ENCODE results near the gene SEBOX. TPM values are rescaled to one million over a fixed set of nuclear protein-coding genes. Genes with fewer than 3 reads are reported as not detected.

Gene SEBOX
- polyA plus RNA-seq, 3 donors, result not detected

- Histone ChIP-seq H4K20me1 (ENCODE audit: insufficient read depth, low read length) (no peaks in the 10 kb centered on the region), H3K9ac (ENCODE audit: insufficient read depth, low read length, poor library complexity, severe bottlenecking) (no peak overlapping the region), H3K4me3 (replicated peaks in 1 of 3; ENCODE audit: low read depth in 2 of 3, low read length in 3 of 3) (no peak overlapping the region), H3K9me3 (replicated peaks in 1 of 2; ENCODE audit: control insufficient read depth in 1 of 2, insufficient read depth in 1 of 2, low read length in 2 of 2) (no peaks in the 10 kb centered on the region), H3K36me3 (replicated peaks in 1 of 2; ENCODE audit: control insufficient read depth in 1 of 2, insufficient read depth in 2 of 2, low read length in 2 of 2) (peaks cover 94 to 98% of the 10 kb centered on the region in 2 donors), H3K79me2 (ENCODE audit: insufficient read depth, low read length) (no peaks in the 10 kb centered on the region), H2AFZ (ENCODE audit: insufficient read depth, low read depth, low read length, poor library complexity, severe bottlenecking) (no peak overlapping the region), H3K4me1 (ENCODE audit: control insufficient read depth in 1 of 2, insufficient read depth in 2 of 2, low read length in 2 of 2) (no peaks in the 10 kb centered on the region), H3K27me3 (ENCODE audit: control insufficient read depth in 2 of 2, insufficient read depth in 2 of 2, low read length in 2 of 2) (no peaks in the 10 kb centered on the region), H3K4me2 (replicated peaks; ENCODE audit: extremely low read depth, low read length, poor library complexity, severe bottlenecking) (no peak overlapping the region), H3K27ac (ENCODE audit: low read depth in 1 of 2, low read length in 2 of 2) (no peak overlapping the region)
- Mint-ChIP-seq H3K27ac (peak overlapping the region in 1 of 7 donors; percentile 54), H3K4me1 (no peaks in the 10 kb centered on the region), H3K36me3 (peaks cover 85 to 99% of the 10 kb centered on the region in 2 donors), H3K4me3 (no peak overlapping the region), H3K9me3 (no peaks in the 10 kb centered on the region), H3K27me3 (ENCODE audit: low read depth in 3 of 3) (no peaks in the 10 kb centered on the region)
- WGBS (ENCODE audit: insufficient coverage), result 100% methylated on average over 1 of the region's 7 CpGs
- TF ChIP-seq CTCF (IDR thresholded peaks at IDR 0.05), result no peak
- no peak for DNase-seq
- intact Hi-C loops (cut with micrococcal nuclease), result no loop called here
These were observed 18.2 kb downstream of the SEBOX start for GRCh38 chr17:28346746-28347246.

- intact Hi-C loops (cut with micrococcal nuclease), result no loop called here
- Mint-ChIP-seq H3K36me3 (peaks cover 85 to 99% of the 10 kb centered on the region in 2 donors), H3K27ac (no peak overlapping the region), H3K4me3 (no peak overlapping the region), H3K9me3 (no peaks in the 10 kb centered on the region), H3K27me3 (ENCODE audit: low read depth in 3 of 3) (no peaks in the 10 kb centered on the region), H3K4me1 (no peaks in the 10 kb centered on the region)
- 100% methylated on average over 1 of the region's 2 CpGs for WGBS (ENCODE audit: insufficient coverage)
- TF ChIP-seq CTCF (IDR thresholded peaks at IDR 0.05), result no peak
- Histone ChIP-seq H3K4me2 (replicated peaks; ENCODE audit: extremely low read depth, low read length, poor library complexity, severe bottlenecking) (no peak overlapping the region), H3K27me3 (ENCODE audit: control insufficient read depth in 2 of 2, insufficient read depth in 2 of 2, low read length in 2 of 2) (no peaks in the 10 kb centered on the region), H3K9ac (ENCODE audit: insufficient read depth, low read length, poor library complexity, severe bottlenecking) (no peak overlapping the region), H3K4me3 (replicated peaks in 1 of 3; ENCODE audit: low read depth in 2 of 3, low read length in 3 of 3) (no peak overlapping the region), H3K27ac (ENCODE audit: low read depth in 1 of 2, low read length in 2 of 2) (no peak overlapping the region), H2AFZ (ENCODE audit: insufficient read depth, low read depth, low read length, poor library complexity, severe bottlenecking) (no peak overlapping the region), H3K4me1 (ENCODE audit: control insufficient read depth in 1 of 2, insufficient read depth in 2 of 2, low read length in 2 of 2) (no peaks in the 10 kb centered on the region), H3K9me3 (replicated peaks in 1 of 2; ENCODE audit: control insufficient read depth in 1 of 2, insufficient read depth in 1 of 2, low read length in 2 of 2) (no peaks in the 10 kb centered on the region), H3K79me2 (ENCODE audit: insufficient read depth, low read length) (no peaks in the 10 kb centered on the region), H4K20me1 (ENCODE audit: insufficient read depth, low read length) (no peaks in the 10 kb centered on the region), H3K36me3 (replicated peaks in 1 of 2; ENCODE audit: control insufficient read depth in 1 of 2, insufficient read depth in 2 of 2, low read length in 2 of 2) (peaks cover 94 to 98% of the 10 kb centered on the region in 2 donors)
- DNase-seq, result no peak
These were observed 18.8 kb downstream of the SEBOX start for GRCh38 chr17:28346199-28346580.

Data from CD14-positive monocyte (primary cell).